COLO668 (cell line): ENCODE results near the gene SPTBN1.

Experiments used
- DNase-seq: peaks from one replicate; lab custom pipeline; 2025; ENCODE audit not compliant: unreplicated experiment; lab: John Stamatoyannopoulos, UW

Gene SPTBN1

GRCh38 chr2:54570925-54571694 is 115.0 kb downstream of the SPTBN1 start:
- DNase-seq = peak; percentile 56

GRCh38 chr2:54572262-54572635 is 116.1 kb downstream of the SPTBN1 start:
- DNase-seq = no peak

GRCh38 chr2:54572636-54573536 is 116.8 kb downstream of the SPTBN1 start:
- DNase-seq = no peak

DNA sequence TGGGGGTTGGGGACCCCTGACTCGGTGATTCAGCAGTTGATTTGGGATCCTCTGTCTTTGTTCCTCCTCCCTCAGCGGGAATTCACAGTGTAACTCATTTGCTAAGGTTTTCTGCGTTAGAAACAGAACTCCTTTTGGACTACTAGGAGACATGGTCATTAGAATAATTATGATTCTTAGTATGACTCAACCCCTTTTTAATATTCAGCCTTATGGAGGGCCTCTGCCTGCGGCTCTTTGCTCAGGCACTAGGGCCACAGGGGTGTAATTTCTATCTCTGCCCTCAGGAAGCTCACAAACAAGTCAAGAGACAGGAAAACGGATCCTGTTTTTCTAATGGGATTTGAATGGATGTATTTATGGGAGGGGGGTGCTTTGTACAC is 117.4 kb downstream of the SPTBN1 start:
- DNase-seq = no peak

GRCh38 chr2:54574107-54574859 is 118.2 kb downstream of the SPTBN1 start:
- DNase-seq = peak; percentile 61

GRCh38 chr2:54574860-54575247 is 118.7 kb downstream of the SPTBN1 start:
- no peak for DNase-seq

- no peak for DNase-seq
Observed at GRCh38 chr2:54575379-54575888, 119.3 kb downstream of the SPTBN1 start.

- DNase-seq = peak; percentile 71
Observed at GRCh38 chr2:54577035-54577434, 120.9 kb downstream of the SPTBN1 start.

DNA sequence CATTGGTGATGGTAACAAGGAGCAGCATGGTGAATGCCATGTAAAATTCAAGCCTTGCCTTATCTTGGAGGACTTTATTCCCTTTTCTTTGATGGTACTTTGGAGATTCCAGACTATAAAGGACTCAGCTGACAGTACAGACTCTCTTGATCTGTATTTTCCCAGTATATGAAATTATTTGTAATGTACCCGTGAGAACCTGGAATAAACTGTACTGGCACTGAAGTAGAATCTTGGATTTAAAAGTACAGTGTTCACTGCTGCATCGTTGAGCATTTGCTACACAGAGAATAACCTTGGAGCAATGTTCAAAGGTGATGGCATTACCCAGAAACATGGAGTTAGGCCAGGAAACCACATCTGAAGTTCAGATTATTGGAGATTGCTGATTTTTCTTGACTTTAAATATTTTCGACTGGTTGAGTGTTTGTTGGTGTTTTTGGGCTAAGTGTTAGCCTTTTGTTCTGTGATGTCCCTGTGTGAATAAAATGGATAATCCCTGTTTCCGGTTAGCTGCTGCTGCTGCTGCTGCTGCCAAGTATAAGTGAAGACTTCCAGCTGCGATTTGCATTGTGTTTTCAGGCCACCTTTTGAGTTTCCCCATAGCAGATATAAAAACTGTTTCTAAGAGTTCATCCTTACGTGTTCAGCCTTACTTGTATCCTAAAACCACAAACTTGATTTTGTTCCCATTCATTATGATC is 122.0 kb downstream of the SPTBN1 start:
- DNase-seq = no peak

- DNase-seq = no peak
Observed at GRCh38 chr2:54578648-54579045, 122.5 kb downstream of the SPTBN1 start.

GRCh38 chr2:54579061-54579681 is 123.0 kb downstream of the SPTBN1 start:
- no peak for DNase-seq

DNA sequence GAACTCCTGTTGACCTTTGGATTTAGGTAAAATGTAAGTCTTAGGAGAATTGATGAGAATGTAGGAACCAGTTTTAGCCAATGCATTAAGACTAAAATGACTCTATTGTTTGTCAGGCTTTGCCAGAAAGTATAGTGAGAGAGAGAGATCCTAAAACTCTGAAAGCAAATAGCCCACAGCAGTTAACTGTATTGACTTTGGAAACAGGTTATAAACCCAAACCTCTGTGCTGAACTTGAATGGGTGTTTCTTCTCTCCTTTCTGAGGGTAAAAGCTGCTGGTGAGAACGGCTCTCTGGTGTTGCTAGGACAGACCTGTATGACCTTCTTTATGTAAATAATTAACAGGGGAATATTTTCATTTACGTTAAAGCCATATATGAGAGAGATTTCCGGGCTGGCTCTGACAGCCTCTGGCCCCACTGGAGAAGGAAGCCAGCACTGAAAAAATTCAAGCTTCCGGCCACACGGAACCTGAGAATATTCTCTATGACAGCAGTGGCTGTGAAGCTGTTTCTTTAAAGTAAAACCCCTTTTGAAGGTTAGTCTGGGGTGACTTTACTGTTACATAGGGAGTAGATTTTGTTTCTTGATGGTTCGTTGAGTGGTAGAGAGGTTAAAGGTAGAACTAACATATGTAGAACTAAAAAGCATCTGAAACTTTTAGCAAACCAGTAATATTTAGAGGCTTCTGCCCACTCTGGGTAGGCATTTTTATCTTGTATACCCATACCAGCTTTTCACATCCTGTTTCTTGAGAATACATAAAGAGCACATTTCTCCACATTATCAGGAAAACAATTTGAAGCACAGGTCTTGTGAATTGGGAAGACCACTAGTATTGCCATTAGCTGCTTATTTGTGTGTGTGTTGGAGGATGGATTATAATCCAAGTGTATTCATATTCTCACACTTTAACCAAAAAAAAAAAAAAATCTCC is 123.8 kb downstream of the SPTBN1 start:
- DNase-seq = peak; percentile 57

- DNase-seq = no peak
Observed at GRCh38 chr2:54581326-54582039, 125.4 kb downstream of the SPTBN1 start.

- DNase-seq = no peak
Observed at GRCh38 chr2:54582987-54583386, 126.9 kb downstream of the SPTBN1 start.

DNA sequence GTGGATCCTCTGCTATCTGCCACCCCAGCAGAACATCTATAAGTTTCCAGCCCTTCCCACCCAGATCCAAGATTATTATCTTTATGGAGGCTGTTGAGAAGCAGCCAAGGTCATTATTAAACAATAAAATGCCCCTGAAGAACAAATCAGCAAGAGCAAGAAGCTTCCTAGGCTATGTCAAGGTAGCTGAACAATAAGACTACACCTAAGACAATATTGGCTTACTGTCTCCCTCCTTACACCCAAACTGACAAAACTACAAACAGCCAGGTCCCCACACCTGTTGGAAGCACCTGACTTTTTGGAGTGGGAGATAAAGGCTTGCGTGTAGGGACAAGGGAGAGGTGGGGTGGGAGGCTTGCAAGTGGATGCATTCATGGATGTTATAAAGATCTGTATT is 128.5 kb downstream of the SPTBN1 start:
- DNase-seq = no peak

DNA sequence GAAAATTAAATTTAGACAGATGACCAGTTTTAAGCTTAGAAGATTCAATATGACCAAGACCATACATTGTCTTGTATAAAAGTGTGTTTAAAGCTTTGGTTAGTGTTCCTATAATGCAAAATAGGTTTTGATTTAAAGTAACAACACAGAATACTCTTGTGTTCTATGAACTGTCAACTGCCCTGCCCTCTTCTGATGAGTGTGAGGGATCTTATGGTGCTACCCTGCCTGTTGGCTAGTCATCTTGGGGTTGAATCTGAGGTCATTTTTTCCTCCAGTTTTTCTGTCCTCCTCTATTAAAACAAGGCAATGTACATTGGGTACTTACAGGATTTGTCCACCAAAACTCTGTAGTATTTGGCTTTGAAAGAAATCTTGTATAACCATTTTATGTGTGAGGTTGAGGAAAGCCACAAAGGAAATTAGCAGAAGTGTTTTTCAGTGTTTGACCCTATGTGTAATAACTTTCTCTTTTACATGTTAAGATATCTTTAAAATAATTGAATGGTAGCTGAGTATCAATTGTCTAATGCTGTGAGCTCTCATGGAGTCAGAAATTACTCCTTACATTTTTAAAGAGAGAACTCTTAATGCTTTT is 129.1 kb downstream of the SPTBN1 start:
- DNase-seq = no peak

DNA sequence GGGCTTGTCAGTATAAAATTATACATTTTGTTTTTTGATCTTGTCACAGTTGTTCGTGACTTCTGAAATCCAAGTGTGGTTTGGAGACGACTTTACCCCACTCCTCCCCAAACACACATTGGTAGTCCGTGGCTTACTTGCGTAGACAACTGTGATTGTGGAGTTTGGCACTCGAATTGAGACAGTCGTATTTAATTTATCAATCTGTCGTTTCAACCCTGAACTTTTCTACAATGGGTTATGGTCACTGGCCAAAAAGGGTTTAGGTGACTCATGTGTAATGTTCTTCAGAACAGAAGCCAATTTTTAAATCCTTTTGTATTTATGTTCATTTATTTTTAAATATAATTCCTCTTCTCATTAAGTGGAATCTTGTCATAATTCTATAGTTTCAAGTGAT is 129.9 kb downstream of the SPTBN1 start:
- no peak for DNase-seq

DNA sequence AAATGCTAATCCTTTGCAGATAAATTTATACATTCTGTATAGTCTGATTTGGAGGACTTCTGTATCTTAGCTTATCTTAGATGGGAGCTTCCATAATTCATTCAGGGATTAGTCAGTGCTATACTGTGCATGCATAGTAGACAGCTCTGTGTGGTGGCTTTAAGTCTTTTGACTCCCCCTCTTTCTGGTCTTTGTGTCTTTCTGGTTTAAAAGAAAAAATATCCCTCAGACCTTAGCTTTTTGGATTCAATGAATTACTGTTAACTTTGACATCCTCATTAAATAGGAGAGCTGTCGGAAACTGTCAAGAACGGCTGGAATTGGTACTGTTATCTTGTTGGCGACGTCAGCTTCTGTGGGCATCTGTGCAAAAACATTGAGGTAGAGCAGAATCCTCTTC is 130.4 kb downstream of the SPTBN1 start:
- no peak for DNase-seq
